ENCODE results near the gene CEP44.
"Not testable (repeated sequence)": the region's sequence is repeated elsewhere in the genome, so short reads cannot be mapped to it uniquely, and the experiment has no call there.

CEP44 gene

DNA sequence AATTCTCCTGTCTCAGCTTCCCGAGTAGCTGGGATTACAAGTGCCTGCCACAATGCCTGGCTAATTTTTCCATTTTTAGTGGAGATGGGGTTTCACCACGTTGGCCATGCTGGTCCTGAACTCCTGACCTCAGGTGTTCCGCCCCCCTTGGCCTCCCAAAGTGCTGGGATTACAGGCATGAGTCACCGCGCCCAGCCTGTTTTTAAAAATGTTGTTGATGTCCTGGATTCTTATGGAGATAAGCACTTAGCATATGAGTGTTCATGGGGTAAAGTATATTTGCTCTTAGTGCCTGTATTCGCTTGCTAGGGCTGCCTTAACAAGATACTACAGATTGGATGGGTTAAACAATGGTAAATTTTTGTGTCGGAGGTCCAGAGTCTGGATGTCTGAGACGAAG is 91.7 kb downstream of the CEP44 start:
- no peaks in the 10 kb centered on the region for H3K36me3 Mint-ChIP-seq (ENCODE audit: low read depth)
- no peak overlapping the region for H3K4me3 Mint-ChIP-seq
- no peaks in the 10 kb centered on the region for H3K9me3 Mint-ChIP-seq
- H3K4me1 Mint-ChIP-seq (ENCODE audit: low read depth), result no peaks in the 10 kb centered on the region
- H3K27ac Mint-ChIP-seq, result no peak overlapping the region
- peaks cover 6% of the 10 kb centered on the region for H3K27me3 Mint-ChIP-seq
- DNase-seq, result no peak

DNA sequence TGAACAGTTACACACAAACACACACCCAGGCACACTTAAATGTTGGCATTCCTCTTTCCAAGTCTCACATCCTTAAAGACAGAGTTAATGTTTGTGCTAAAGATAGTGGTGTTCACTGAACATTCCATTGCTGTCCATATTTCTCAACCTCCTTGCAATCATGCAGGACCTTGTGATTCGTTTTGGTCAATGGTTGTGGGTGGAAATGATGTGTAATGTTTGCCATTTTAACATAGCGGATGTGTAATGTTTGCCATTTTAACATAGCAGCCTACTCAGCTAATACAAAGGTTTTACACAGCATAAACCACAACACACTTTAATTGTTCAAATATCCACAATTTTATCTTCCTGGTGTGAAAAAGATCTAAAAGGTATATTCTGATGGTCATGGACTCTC is 93.9 kb downstream of the CEP44 start:
- Mint-ChIP-seq H3K27ac (no peak overlapping the region), H3K36me3 (ENCODE audit: low read depth) (no peaks in the 10 kb centered on the region), H3K4me3 (no peak overlapping the region), H3K9me3 (no peaks in the 10 kb centered on the region), H3K4me1 (ENCODE audit: low read depth) (no peaks in the 10 kb centered on the region), H3K27me3 (peaks cover 6% of the 10 kb centered on the region)
- DNase-seq, result no peak

DNA sequence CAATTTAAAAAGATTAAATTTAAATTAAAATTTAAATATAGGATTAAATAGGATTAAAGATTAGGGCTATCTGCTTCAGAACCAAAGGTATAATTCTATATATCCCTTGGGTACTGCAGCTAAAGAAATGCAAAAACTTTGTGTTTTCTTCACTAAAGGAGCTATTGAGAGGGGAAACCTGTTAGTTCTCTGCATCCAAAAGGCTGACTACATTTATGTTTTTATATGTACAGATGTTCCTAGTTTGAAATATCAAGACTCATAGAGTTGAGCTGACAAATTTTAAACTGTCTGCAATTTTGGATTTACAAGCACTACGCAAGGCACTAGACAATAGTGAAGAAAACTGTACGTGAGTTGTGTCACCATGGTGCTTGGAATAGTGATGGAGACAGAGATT is 95.2 kb downstream of the CEP44 start:
- Mint-ChIP-seq H3K4me1 (ENCODE audit: low read depth) (no peaks in the 10 kb centered on the region), H3K36me3 (ENCODE audit: low read depth) (no peaks in the 10 kb centered on the region), H3K27me3 (peaks cover 6% of the 10 kb centered on the region), H3K4me3 (no peak overlapping the region), H3K9me3 (no peaks in the 10 kb centered on the region), H3K27ac (no peak overlapping the region)
- no peak for DNase-seq

DNA sequence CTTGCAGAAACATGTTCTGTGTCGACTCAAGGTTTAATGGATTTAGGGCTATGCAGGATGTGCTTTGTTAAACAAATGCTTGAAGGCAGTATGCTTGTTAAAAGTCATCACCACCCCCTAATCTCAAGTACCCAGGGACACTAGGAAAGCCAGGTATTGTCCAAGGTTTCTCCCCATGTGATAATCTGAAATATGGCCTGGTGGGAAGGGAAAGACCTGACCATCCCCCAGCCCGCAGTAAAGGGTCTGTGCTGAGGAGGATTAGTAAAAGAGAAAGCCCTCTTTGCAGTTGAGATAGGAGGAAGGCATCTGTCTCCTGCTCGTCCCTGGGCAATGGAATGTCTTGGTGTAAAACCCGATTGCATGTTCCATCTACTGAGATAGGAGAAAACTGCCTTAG is 96.5 kb downstream of the CEP44 start:
- not testable (repeated sequence) for H3K9me3 Mint-ChIP-seq; DNase-seq; H3K27ac Mint-ChIP-seq; H3K4me3 Mint-ChIP-seq; H3K4me1 Mint-ChIP-seq (ENCODE audit: low read depth); H3K36me3 Mint-ChIP-seq (ENCODE audit: low read depth); H3K27me3 Mint-ChIP-seq

DNA sequence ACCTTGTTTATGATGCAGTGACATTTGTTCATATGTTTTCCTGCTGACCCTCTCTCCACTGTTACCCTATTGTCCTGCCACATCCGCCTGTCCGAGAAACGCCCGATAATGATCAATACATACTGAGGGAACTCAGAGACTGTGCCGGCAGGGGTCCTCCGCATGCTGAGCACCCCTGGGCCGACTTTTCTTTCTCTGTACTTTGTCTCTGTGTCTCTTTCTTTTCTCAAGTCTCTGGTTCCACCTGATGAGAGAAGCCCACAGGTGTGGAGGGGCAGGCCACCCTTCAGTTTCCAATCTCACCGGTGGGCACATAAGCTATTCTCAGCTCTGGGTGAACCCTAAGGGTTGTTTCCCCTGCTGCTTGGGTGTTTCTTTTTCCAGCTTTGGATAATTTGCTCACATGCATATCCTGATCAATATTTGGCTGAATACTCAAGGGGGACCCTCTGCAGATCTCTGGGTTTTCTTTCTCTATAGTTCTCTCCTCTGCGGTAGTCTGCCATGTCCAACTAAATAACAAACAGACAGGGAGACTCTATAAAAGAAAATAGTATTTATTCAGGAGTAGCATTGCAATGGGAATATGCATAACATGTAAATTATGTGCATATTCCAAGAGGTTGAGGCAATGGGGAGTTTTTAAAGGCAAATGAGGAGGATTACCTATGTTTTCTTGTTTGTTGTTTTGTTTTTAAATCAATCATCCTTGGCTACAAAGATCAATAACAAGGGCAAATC is 97.2 kb downstream of the CEP44 start:
- Mint-ChIP-seq H3K9me3 (no peaks in the 10 kb centered on the region), H3K27ac (no peak overlapping the region), H3K4me1 (ENCODE audit: low read depth) (no peaks in the 10 kb centered on the region), H3K36me3 (ENCODE audit: low read depth) (no peaks in the 10 kb centered on the region), H3K4me3 (no peak overlapping the region), H3K27me3 (peaks cover 6% of the 10 kb centered on the region)
- DNase-seq, result no peak

DNA sequence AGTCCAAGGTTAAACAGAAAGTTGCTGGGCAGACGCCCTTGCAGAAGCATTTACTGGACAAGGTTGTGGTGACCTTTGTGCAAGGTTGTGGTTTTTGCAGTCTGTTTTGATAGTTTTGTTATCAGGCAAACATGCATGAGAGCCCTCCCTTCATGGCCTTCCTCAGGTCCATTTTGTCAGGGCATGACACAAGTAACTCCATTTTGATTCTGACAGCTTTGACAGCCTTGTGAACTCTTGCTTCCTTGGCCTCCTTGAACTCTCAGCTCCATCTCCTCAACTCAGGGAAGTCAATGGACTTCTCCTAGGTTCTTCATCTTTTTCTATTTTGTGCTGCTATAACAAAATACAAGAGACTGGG is 97.7 kb downstream of the CEP44 start:
- Mint-ChIP-seq H3K4me3 (no peak overlapping the region), H3K9me3 (no peaks in the 10 kb centered on the region), H3K4me1 (ENCODE audit: low read depth) (no peaks in the 10 kb centered on the region), H3K36me3 (ENCODE audit: low read depth) (no peaks in the 10 kb centered on the region), H3K27me3 (peaks cover 6% of the 10 kb centered on the region), H3K27ac (no peak overlapping the region)
- DNase-seq, result no peak
